ENCODE results near the gene CXCR6.

Gene CXCR6

GRCh38 chr3:45972534-45973402, 29.5 kb downstream of the CXCR6 start:
- DNase-seq: no peak

- no peak for DNase-seq
Measured at GRCh38 chr3:45974686-45975085, 31.4 kb downstream of the CXCR6 start.

GRCh38 chr3:45975686-45976085, 32.4 kb downstream of the CXCR6 start:
- DNase-seq: no peak

- no peak for DNase-seq
Measured at GRCh38 chr3:45976191-45977091, 33.2 kb downstream of the CXCR6 start.

GRCh38 chr3:45978006-45978761, 34.9 kb downstream of the CXCR6 start:
- no peak for DNase-seq

GRCh38 chr3:45979378-45979777, 36.1 kb downstream of the CXCR6 start:
- DNase-seq: no peak

GRCh38 chr3:45980229-45980813, 37.1 kb downstream of the CXCR6 start:
- no peak for DNase-seq

- no peak for DNase-seq
Measured at GRCh38 chr3:45980819-45981218, 37.6 kb downstream of the CXCR6 start.

GRCh38 chr3:45981346-45982074, 38.2 kb downstream of the CXCR6 start:
- no peak for DNase-seq

GRCh38 chr3:45983770-45984169, 40.5 kb downstream of the CXCR6 start:
- no peak for DNase-seq

- DNase-seq: no peak
Measured at GRCh38 chr3:45984331-45985312, 41.4 kb downstream of the CXCR6 start.

- DNase-seq: no peak
Measured at GRCh38 chr3:45985532-45986302, 42.5 kb downstream of the CXCR6 start.

- DNase-seq: no peak
Measured at GRCh38 chr3:45986303-45986982, 43.2 kb downstream of the CXCR6 start.

GRCh38 chr3:45987368-45988291, 44.4 kb downstream of the CXCR6 start:
- no peak for DNase-seq

- DNase-seq: no peak
Measured at GRCh38 chr3:45988362-45988761, 45.1 kb downstream of the CXCR6 start.

GRCh38 chr3:45988804-45989203, 45.5 kb downstream of the CXCR6 start:
- no peak for DNase-seq

GRCh38 chr3:45990181-45990580, 46.9 kb downstream of the CXCR6 start:
- no peak for DNase-seq

GRCh38 chr3:45991341-45991740, 48.1 kb downstream of the CXCR6 start:
- DNase-seq: no peak

All from DMS 273 treated with DMSO at 0.1 percent for 48 hours (cell line).